NCI-H1417 treated with DMSO at 0.1 percent for 48 hours (cell line): ENCODE measurements around the gene NEK8.
"Not testable (repeated sequence)": the region's sequence is repeated elsewhere in the genome, so short reads cannot be mapped to it uniquely, and the experiment has no call there.

Experiments
- DNase-seq: peaks from one replicate; lab custom pipeline; 2025; lab: John Stamatoyannopoulos, UW

Gene NEK8

GRCh38 chr17:28725660-28726225 lies 2.8 kb upstream of the NEK8 start:
- peak; percentile 61 for DNase-seq

GRCh38 chr17:28726226-28726626 lies 2.4 kb upstream of the NEK8 start, which contains the start of gene TLCD1:
TSS of gene TLCD1 (minus strand) at chr17:28726233. CDS start at chr17:28726097, 136 bp downstream.
- no peak for DNase-seq

- DNase-seq = peak; percentile 70
Measured at GRCh38 chr17:28726627-28727491, 1.7 kb upstream of the NEK8 start.

- DNase-seq = no peak
Measured at GRCh38 chr17:28729950-28730330, 1.4 kb downstream of the NEK8 start.

- DNase-seq = no peak
Measured at GRCh38 chr17:28733346-28733745, 4.8 kb downstream of the NEK8 start.

- no peak for DNase-seq
Measured at GRCh38 chr17:28734712-28735241, 6.2 kb downstream of the NEK8 start.

GRCh38 chr17:28735242-28735722 lies 6.7 kb downstream of the NEK8 start:
- DNase-seq = no peak

- DNase-seq = not testable (repeated sequence)
Measured at GRCh38 chr17:28735913-28736769, 7.6 kb downstream of the NEK8 start.

GRCh38 chr17:28737316-28737715 lies 8.7 kb downstream of the NEK8 start:
- DNase-seq = no peak

GRCh38 chr17:28737770-28738679 lies 9.4 kb downstream of the NEK8 start:
- DNase-seq = no peak

- DNase-seq = no peak
Measured at GRCh38 chr17:28738680-28739384, 10.2 kb downstream of the NEK8 start.

GRCh38 chr17:28740406-28741357 lies 12.1 kb downstream of the NEK8 start:
- no peak for DNase-seq

- no peak for DNase-seq
Measured at GRCh38 chr17:28741358-28742349, 13.1 kb downstream of the NEK8 start.

GRCh38 chr17:28743243-28744103 lies 14.9 kb downstream of the NEK8 start, which contains the start of gene TRAF4:
TSS of gene TRAF4 (plus strand) at chr17:28744011. CDS start at chr17:28744113, 102 bp downstream.
- peak; percentile 39 for DNase-seq

- DNase-seq = no peak
Measured at GRCh38 chr17:28744104-28744971, 15.8 kb downstream of the NEK8 start.
